Gastrocnemius medialis (tissue), 4 donors: Measurements from ENCODE around the gene NDNF. TPM values are rescaled to one million over a fixed set of nuclear protein-coding genes. Genes with fewer than 3 reads are reported as not detected.
A peak's percentile ranks its signal among the peaks of the same experiment; 100 is the strongest.

Experiments
- ATAC-seq, 2 donors: fragments of 150-250 bp; one replicate each; pipeline ENCODE4 v1.9.1; 2016
- DNase-seq, 2 donors: peaks; one replicate each; pipeline ENCODE4 v3.0.0-alpha.2; 2019
- H3K27ac ChIP-seq, 4 donors: fragments of 200-600 bp; sonication (generic); 1 replicate in 1 of 4; 2 replicates in 3 of 4; pipeline ENCODE4 v1.5.1; 2016 to 2018; ENCODE audit warnings: mild to moderate bottlenecking in 2 of 4, moderate library complexity in 1 of 4
- H3K27me3 ChIP-seq, 3 donors: fragments of 200-600 bp; sonication (generic) in 2 of 3; 1 replicate in 1 of 3; 2 replicates in 2 of 3; pipeline versions ENCODE4 v1.5.1 to v1.6.0; 2016 to 2019; ENCODE audit warnings: mild to moderate bottlenecking in 1 of 3, moderate library complexity in 1 of 3
- H3K36me3 ChIP-seq, 2 donors: fragments of 200-600 bp; sonication (generic) in 1 of 2; one replicate each; pipeline ENCODE4 v1.5.1; 2017 to 2018
- H3K4me1 ChIP-seq, 2 donors: fragments of 200-600 bp; sonication (generic) in 1 of 2; one replicate each; pipeline ENCODE4 v1.5.1; 2016 to 2017; ENCODE audit warnings: mild to moderate bottlenecking in 2 of 2
- H3K4me3 ChIP-seq, 4 donors: fragments of 200-600 bp; sonication (generic) in 3 of 4; 1 replicate in 1 of 4; 2 replicates in 3 of 4; pipeline ENCODE4 v1.5.1; 2016 to 2019; ENCODE audit warnings: mild to moderate bottlenecking in 2 of 4
- H3K9me3 ChIP-seq, 3 donors: fragments of 200-600 bp; sonication (generic) in 2 of 3; 1 replicate in 1 of 3; 2 replicates in 2 of 3; pipeline ENCODE4 v1.5.1; 2016 to 2019
- CTCF ChIP-seq, 5 experiments: fragments of 450-650 bp in 3 of 5; fragments of 200-600 bp in 2 of 5; sonication (generic) in 2 of 5; IDR thresholded peaks in 4 of 5; conservative IDR thresholded peaks in 1 of 5; 1 replicate in 4 of 5; 2 replicates in 1 of 5; pipeline ENCODE4 v1.5.1; 2016 to 2019; ENCODE audit warnings: antibody characterized with exemption in 5 of 5, mild to moderate bottlenecking in 3 of 5, moderate library complexity in 3 of 5
- POLR2A ChIP-seq, 2 donors: fragments of 450-650 bp; IDR thresholded peaks; one replicate each; pipeline ENCODE4 v1.6.1; 2017; ENCODE audit warnings: antibody characterized with exemption in 2 of 2, mild to moderate bottlenecking in 2 of 2, moderate library complexity in 2 of 2
- in situ Hi-C, 4 donors: fragments of 200-750 bp; cut with MboI; loops; one replicate each; pipeline versions ENCODE4 v1.15.0 to v1.8.0; 2017; ENCODE audit warnings: low sequenced_read_pairs in 4 of 4
- intact Hi-C: fragments of 100-400 bp; cut with DNase I; formaldehyde crosslinking; loops from one replicate; pipeline ENCODE4 v1.15.1; 2023; ENCODE audit warnings: low total_unique reads
- total RNA-seq, 4 donors: library from RNA; depleted of rRNA; stranded (reverse); fragments of >200 nt; gene quantifications; one replicate each; pipeline versions ENCODE4 v1.1.0 to v1.2.3, GENCODE V29; 2016

Gene NDNF
- total RNA-seq, result 1 to 10 TPM; 2.6 to 8.1 (median 4.5) TPM

- no peaks in the 10 kb centered on the region for H3K9me3 ChIP-seq
- peak; percentile 16 to 50 for ATAC-seq
- TF ChIP-seq POLR2A (IDR thresholded peaks at IDR 0.05) (peak in 1 of 2 donors; percentile 34), CTCF (IDR thresholded peaks at IDR 0.05 in 4 of 5, conservative IDR thresholded peaks at IDR 0.05 in 1 of 5) (no peak)
- intact Hi-C loops, result loop anchor here (10.0 kb wide), 1 partner anchor 148 kb away; the partner anchor contains the start of gene PRDM5
- in situ Hi-C loops, result no loop called here
- peak within 1 kb of the TSS; percentile 51 to 66 (median 64) for H3K4me3 ChIP-seq
- peaks cover 0 to 12% of the 10 kb centered on the region in 2 donors for H3K4me1 ChIP-seq
- DNase-seq, result no peak
- H3K36me3 ChIP-seq, result no peaks in the 10 kb centered on the region
- H3K27me3 ChIP-seq, result peaks cover 11% of the 10 kb centered on the region in 3 donors
- peak within 1 kb of the TSS; percentile 37 to 75 (median 65) for H3K27ac ChIP-seq
Observed at GRCh38 chr4:121072224-121073003, at the start of gene NDNF. NDNF (minus strand) TSS chr4:121072535; CDS start chr4:121045837, 26,698 bp downstream.

GRCh38 chr4:121119715-121120114 lies 47.4 kb upstream of the NDNF start:
- no peaks in the 10 kb centered on the region for H3K27me3 ChIP-seq
- no peaks in the 10 kb centered on the region for H3K4me1 ChIP-seq
- ATAC-seq, result no peak
- H3K27ac ChIP-seq, result no peak overlapping the region
- no peak for TF ChIP-seq POLR2A (IDR thresholded peaks at IDR 0.05)
- no peak for TF ChIP-seq CTCF (IDR thresholded peaks at IDR 0.05 in 4 of 5, conservative IDR thresholded peaks at IDR 0.05 in 1 of 5)
- H3K4me3 ChIP-seq, result no peak overlapping the region
- in situ Hi-C loops (loop anchor here in 1 of 4 donors (25.0 kb wide), 1 partner anchor 957 kb away; no protein-coding TSS in a partner anchor), intact Hi-C loops (no loop called here)
- H3K9me3 ChIP-seq, result no peaks in the 10 kb centered on the region
- no peak for DNase-seq
- H3K36me3 ChIP-seq, result no peaks in the 10 kb centered on the region

GRCh38 chr4:121118344-121118743 lies 46.0 kb upstream of the NDNF start:
- intact Hi-C loops (no loop called here), in situ Hi-C loops (loop anchor here in 1 of 4 donors (25.0 kb wide), 1 partner anchor 956 kb away; no protein-coding TSS in a partner anchor)
- no peak overlapping the region for H3K4me3 ChIP-seq
- H3K27ac ChIP-seq, result no peak overlapping the region
- no peaks in the 10 kb centered on the region for H3K9me3 ChIP-seq
- H3K4me1 ChIP-seq, result no peaks in the 10 kb centered on the region
- no peaks in the 10 kb centered on the region for H3K36me3 ChIP-seq
- H3K27me3 ChIP-seq, result no peaks in the 10 kb centered on the region
- DNase-seq, result no peak
- no peak for ATAC-seq
- TF ChIP-seq POLR2A (IDR thresholded peaks at IDR 0.05), result no peak
- TF ChIP-seq CTCF (IDR thresholded peaks at IDR 0.05 in 4 of 5, conservative IDR thresholded peaks at IDR 0.05 in 1 of 5), result no peak

- TF ChIP-seq POLR2A (IDR thresholded peaks at IDR 0.05) (no peak), CTCF (IDR thresholded peaks at IDR 0.05 in 4 of 5, conservative IDR thresholded peaks at IDR 0.05 in 1 of 5) (no peak)
- no peak for DNase-seq
- in situ Hi-C loops (loop anchor here in 1 of 4 donors (25.0 kb wide), 1 partner anchor 952 kb away; no protein-coding TSS in a partner anchor), intact Hi-C loops (no loop called here)
- H3K27me3 ChIP-seq, result no peaks in the 10 kb centered on the region
- no peak overlapping the region for H3K4me3 ChIP-seq
- no peaks in the 10 kb centered on the region for H3K4me1 ChIP-seq
- H3K36me3 ChIP-seq, result no peaks in the 10 kb centered on the region
- H3K9me3 ChIP-seq, result no peaks in the 10 kb centered on the region
- no peak overlapping the region for H3K27ac ChIP-seq
- no peak for ATAC-seq
Observed at GRCh38 chr4:121114756-121115155, 42.4 kb upstream of the NDNF start.
